Activated naive CD4-positive, alpha-beta T cell treated with anti-CD3 and anti-CD28 coated beads, Interleukin-2, amount 50 U/mL, for 24 hours (primary cell): ENCODE data around the gene CYBA.
A peak's percentile ranks its signal among the peaks of the same experiment; 100 is the strongest.

Source experiments
- H3K27ac Mint-ChIP-seq: one replicate; pipeline ENCODE4 v1.8.0; 2021; ENCODE audit warnings: mild to moderate bottlenecking, mixed read lengths
- H3K27me3 Mint-ChIP-seq: one replicate; pipeline ENCODE4 v1.8.0; 2021; ENCODE audit warnings: mixed read lengths
- H3K36me3 Mint-ChIP-seq: one replicate; pipeline ENCODE4 v1.8.0; 2021; ENCODE audit warnings: mixed read lengths
- H3K4me1 Mint-ChIP-seq: one replicate; pipeline ENCODE4 v1.8.0; 2021; ENCODE audit warnings: mixed read lengths
- H3K4me3 Mint-ChIP-seq: one replicate; pipeline ENCODE4 v1.8.0; 2021; ENCODE audit warnings: mild to moderate bottlenecking, mixed read lengths
- H3K9me3 Mint-ChIP-seq: one replicate; pipeline ENCODE4 v1.8.0; 2021; ENCODE audit warnings: mixed read lengths

The CYBA gene

GRCh38 chr16:88608076-88608475 is 42.8 kb downstream of the CYBA start:
- Mint-ChIP-seq H3K27ac (peak overlapping the region; percentile 48), H3K36me3 (peaks cover 6% of the 10 kb centered on the region), H3K4me1 (peaks cover 12% of the 10 kb centered on the region), H3K27me3 (no peaks in the 10 kb centered on the region), H3K9me3 (no peaks in the 10 kb centered on the region), H3K4me3 (no peak overlapping the region)

- Mint-ChIP-seq H3K27me3 (no peaks in the 10 kb centered on the region), H3K27ac (no peak overlapping the region), H3K4me3 (no peak overlapping the region), H3K36me3 (peaks cover 6% of the 10 kb centered on the region), H3K4me1 (peaks cover 10% of the 10 kb centered on the region), H3K9me3 (no peaks in the 10 kb centered on the region)
Observed at GRCh38 chr16:88606148-88606757, 44.6 kb downstream of the CYBA start.

DNA sequence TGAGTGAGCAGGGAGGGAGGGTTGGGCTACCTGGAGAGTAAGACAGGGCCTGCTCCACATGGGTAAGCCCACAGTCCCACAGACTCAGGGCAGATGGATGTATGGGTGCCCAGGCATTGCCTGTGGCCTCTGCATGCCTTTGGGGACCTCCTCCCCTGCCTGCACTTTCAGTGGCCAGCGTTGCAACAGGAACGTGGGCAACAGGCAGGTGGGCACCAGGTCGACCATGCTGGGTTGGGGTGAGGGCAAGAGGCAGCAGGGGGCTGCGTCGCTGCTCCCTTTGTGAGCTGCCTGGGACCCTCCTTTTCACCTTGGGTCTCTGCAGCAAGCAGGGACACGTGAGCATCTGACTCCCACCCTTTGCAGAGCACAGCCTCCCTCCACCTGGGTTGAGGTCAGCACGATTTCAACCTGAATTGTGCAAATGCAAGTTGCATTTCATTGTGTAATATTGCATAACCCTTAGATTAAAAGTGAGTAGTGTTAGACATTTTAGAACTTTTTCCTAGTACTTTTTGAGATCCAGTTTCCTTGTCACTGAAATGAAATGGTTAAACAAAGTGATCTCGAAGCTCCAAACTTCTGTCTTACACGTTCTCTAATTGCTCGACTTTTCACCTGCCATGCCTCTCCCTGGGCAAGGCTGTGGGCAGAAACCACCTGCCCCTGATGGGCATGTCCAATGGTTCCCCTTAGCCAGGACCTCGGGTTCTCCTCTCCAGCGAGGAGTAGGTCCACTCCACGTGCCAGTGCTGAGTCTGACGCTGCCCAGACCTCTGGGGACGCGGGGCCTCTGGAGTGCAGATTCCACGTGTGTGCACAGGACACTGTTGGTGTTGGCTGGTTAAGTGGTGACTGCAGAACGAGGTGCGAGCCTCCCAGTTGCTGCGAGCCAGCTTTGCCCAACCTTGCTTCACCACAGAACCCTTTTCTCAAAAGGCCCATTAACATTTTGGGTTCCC is 45.4 kb downstream of the CYBA start:
- Mint-ChIP-seq H3K27ac (no peak overlapping the region), H3K36me3 (peaks cover 4% of the 10 kb centered on the region), H3K4me1 (peaks cover 10% of the 10 kb centered on the region), H3K4me3 (no peak overlapping the region), H3K27me3 (no peaks in the 10 kb centered on the region), H3K9me3 (no peaks in the 10 kb centered on the region)

DNA sequence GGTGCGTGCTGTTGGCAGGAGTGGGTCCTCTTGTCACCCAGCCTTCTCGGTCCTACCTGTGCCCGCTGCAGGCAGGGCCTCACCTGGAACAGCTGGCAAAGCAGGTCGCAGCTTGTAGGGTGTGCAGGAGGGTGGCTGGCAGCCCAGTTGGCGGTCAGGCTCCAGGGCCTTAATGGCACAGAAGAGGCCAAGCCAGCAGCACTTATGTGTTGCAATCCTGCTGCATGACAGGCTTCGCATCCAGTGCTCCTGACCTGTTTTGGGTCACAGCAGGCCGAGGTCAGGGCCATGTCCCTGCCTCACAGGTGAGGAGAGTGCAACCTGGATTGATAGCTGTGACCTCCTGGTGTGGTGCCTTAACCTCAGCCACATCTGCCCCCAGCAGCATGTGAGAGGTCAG is 48.8 kb downstream of the CYBA start:
- Mint-ChIP-seq H3K27ac (no peak overlapping the region), H3K4me1 (no peaks in the 10 kb centered on the region), H3K27me3 (no peaks in the 10 kb centered on the region), H3K4me3 (no peak overlapping the region), H3K9me3 (no peaks in the 10 kb centered on the region), H3K36me3 (peaks cover 7% of the 10 kb centered on the region)

GRCh38 chr16:88601313-88602036 is 49.4 kb downstream of the CYBA start:
- no peaks in the 10 kb centered on the region for H3K4me1 Mint-ChIP-seq
- H3K36me3 Mint-ChIP-seq, result peaks cover 7% of the 10 kb centered on the region
- no peaks in the 10 kb centered on the region for H3K27me3 Mint-ChIP-seq
- no peak overlapping the region for H3K4me3 Mint-ChIP-seq
- peak overlapping the region; percentile 86 for H3K27ac Mint-ChIP-seq
- H3K9me3 Mint-ChIP-seq, result no peaks in the 10 kb centered on the region

- Mint-ChIP-seq H3K9me3 (no peaks in the 10 kb centered on the region), H3K4me3 (no peak overlapping the region), H3K27me3 (no peaks in the 10 kb centered on the region), H3K36me3 (peaks cover 7% of the 10 kb centered on the region), H3K27ac (no peak overlapping the region), H3K4me1 (peaks cover 3% of the 10 kb centered on the region)
Observed at GRCh38 chr16:88600539-88600896, 50.3 kb downstream of the CYBA start.

- Mint-ChIP-seq H3K27ac (no peak overlapping the region), H3K4me3 (no peak overlapping the region), H3K27me3 (no peaks in the 10 kb centered on the region), H3K9me3 (no peaks in the 10 kb centered on the region), H3K36me3 (peaks cover 7% of the 10 kb centered on the region), H3K4me1 (peaks cover 3% of the 10 kb centered on the region)
Observed at GRCh38 chr16:88599825-88600538, 50.9 kb downstream of the CYBA start.

GRCh38 chr16:88599092-88599733 is 51.6 kb downstream of the CYBA start:
- Mint-ChIP-seq H3K4me1 (peaks cover 6% of the 10 kb centered on the region), H3K4me3 (no peak overlapping the region), H3K27ac (no peak overlapping the region), H3K36me3 (peaks cover 7% of the 10 kb centered on the region), H3K27me3 (no peaks in the 10 kb centered on the region), H3K9me3 (no peaks in the 10 kb centered on the region)

DNA sequence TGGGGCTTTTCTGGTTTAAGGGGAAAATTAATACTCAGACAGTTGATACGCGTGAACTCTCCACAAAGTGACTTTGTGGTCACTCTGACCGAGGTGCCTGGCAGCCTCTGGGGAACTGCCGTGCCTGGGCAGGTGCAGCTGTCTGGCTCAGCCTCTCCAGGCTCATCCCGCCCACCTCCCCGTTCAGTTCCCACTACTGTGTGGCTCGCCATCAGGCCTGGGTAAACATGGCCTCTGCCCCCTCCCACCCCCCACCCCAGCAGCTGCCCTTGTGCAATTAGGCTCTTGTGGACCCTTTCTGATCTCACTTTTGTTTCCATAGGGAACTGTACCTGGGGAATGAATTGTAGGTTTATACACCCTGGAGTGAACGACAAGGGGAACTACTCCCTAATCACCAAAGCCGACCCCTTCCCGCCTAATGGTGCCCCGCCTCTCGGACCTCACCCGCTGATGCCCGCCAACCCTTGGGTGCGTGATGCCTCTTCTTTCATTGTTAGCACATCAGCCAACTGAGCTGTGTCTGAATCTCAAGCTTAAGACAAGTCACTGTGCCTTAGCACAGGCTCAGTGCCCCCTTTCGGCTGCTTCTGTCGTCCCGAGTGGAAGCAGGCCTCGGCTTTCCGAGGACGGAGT is 52.9 kb downstream of the CYBA start:
- Mint-ChIP-seq H3K4me1 (peaks cover 12% of the 10 kb centered on the region), H3K36me3 (peaks cover 10% of the 10 kb centered on the region), H3K9me3 (no peaks in the 10 kb centered on the region), H3K27ac (no peak overlapping the region), H3K4me3 (no peak overlapping the region), H3K27me3 (no peaks in the 10 kb centered on the region)

- H3K4me1 Mint-ChIP-seq, result peaks cover 22% of the 10 kb centered on the region
- no peak overlapping the region for H3K4me3 Mint-ChIP-seq
Observed at GRCh38 chr16:88596483-88596882, 54.4 kb downstream of the CYBA start.

GRCh38 chr16:88595921-88596320 is 54.9 kb downstream of the CYBA start:
- peaks cover 13% of the 10 kb centered on the region for H3K36me3 Mint-ChIP-seq
- H3K9me3 Mint-ChIP-seq, result no peaks in the 10 kb centered on the region
- no peak overlapping the region for H3K27ac Mint-ChIP-seq
- H3K4me3 Mint-ChIP-seq, result no peak overlapping the region
- H3K27me3 Mint-ChIP-seq, result no peaks in the 10 kb centered on the region
- peaks cover 23% of the 10 kb centered on the region for H3K4me1 Mint-ChIP-seq

More at GRCh38 chr16:88596483-88596882, 54.4 kb downstream of the CYBA start:
- H3K27me3 Mint-ChIP-seq, result no peaks in the 10 kb centered on the region
- H3K9me3 Mint-ChIP-seq, result no peaks in the 10 kb centered on the region
- peaks cover 14% of the 10 kb centered on the region for H3K36me3 Mint-ChIP-seq
- H3K27ac Mint-ChIP-seq, result no peak overlapping the region

- H3K4me3 Mint-ChIP-seq, result no peak overlapping the region
- H3K4me1 Mint-ChIP-seq, result peaks cover 23% of the 10 kb centered on the region
- no peaks in the 10 kb centered on the region for H3K9me3 Mint-ChIP-seq
- no peaks in the 10 kb centered on the region for H3K27me3 Mint-ChIP-seq
- no peak overlapping the region for H3K27ac Mint-ChIP-seq
- H3K36me3 Mint-ChIP-seq, result peaks cover 13% of the 10 kb centered on the region
Observed at GRCh38 chr16:88595101-88595500, 55.8 kb downstream of the CYBA start.

- H3K9me3 Mint-ChIP-seq, result no peaks in the 10 kb centered on the region
- H3K4me1 Mint-ChIP-seq, result peaks cover 31% of the 10 kb centered on the region
- H3K27me3 Mint-ChIP-seq, result no peaks in the 10 kb centered on the region
- H3K27ac Mint-ChIP-seq, result no peak overlapping the region
- no peak overlapping the region for H3K4me3 Mint-ChIP-seq
- peaks cover 13% of the 10 kb centered on the region for H3K36me3 Mint-ChIP-seq
Observed at GRCh38 chr16:88593910-88594309, 56.9 kb downstream of the CYBA start.

DNA sequence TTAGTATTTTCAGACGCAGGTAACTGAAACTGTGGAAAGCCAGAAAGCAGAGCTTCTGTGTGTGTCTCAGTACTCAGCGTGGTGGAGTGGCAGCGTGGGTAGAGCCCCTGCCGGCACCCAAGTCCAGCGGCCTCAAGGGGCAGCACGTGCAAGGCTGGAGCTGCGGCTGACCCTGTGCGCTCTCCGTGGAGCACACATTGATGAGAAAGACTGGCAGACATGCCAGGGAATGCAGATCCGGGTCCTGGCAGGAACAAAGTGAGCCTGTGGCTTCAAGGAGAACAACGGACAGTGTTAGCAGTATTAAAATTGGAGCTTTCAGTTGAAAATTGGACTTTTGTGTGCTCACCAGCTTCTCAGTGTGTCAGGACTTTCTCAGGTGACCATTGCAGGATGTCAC is 57.4 kb downstream of the CYBA start:
- Mint-ChIP-seq H3K4me1 (peaks cover 31% of the 10 kb centered on the region), H3K4me3 (no peak overlapping the region), H3K27me3 (no peaks in the 10 kb centered on the region), H3K9me3 (no peaks in the 10 kb centered on the region), H3K36me3 (peaks cover 13% of the 10 kb centered on the region), H3K27ac (no peak overlapping the region)
